HG03571 (cell line): ENCODE data around the gene WDR87.
"Not testable (repeated sequence)": the region's sequence is repeated elsewhere in the genome, so short reads cannot be mapped to it uniquely, and the experiment has no call there.

Experiments
- ATAC-seq: cut with Tn5 transposase; IDR thresholded peaks from one replicate; pipeline ENCODE4 v1.9.1; 2021; ENCODE audit not compliant: unreplicated experiment

The WDR87 gene

DNA sequence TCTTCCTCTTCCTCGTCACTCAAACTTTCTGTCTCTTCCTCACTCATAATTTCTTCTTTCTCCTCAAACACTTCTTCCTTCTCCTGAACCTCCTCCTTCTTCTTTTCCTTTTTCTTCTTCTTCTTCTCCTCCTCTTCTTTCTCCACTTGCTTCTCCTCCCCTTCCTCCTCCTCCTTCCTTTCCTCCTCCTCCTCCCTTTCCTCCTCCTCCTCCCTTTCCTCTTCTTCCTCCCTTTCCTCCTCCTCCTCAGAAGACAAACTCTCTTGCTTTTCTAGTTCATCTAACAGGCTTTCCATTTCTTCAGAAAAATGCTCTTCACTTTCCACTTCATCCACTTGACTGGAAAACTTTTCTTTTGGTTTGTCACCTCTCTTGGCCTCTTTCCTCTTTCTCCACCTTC is 19.8 kb downstream of the WDR87 start:
- ATAC-seq, result no peak

DNA sequence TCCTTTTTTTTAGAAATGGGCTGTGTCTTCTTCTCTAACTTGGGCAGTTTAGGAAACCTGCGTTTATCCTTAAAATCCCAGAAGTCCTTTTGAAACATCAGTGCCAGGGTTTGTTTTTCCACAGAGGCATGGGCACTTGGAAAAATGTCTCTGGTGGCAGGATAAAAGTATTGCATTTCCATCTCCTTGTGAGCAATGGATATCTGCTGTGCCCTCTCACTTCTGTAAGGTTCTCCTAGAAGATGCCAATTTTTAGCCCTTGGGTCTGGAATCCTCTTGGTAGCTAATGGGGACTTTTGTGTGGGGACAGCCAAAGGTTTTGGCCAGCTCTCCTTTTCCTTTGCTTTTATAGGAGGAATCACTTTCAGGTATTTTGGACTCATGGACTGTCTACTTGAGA is 21.0 kb downstream of the WDR87 start:
- ATAC-seq, result no peak

DNA sequence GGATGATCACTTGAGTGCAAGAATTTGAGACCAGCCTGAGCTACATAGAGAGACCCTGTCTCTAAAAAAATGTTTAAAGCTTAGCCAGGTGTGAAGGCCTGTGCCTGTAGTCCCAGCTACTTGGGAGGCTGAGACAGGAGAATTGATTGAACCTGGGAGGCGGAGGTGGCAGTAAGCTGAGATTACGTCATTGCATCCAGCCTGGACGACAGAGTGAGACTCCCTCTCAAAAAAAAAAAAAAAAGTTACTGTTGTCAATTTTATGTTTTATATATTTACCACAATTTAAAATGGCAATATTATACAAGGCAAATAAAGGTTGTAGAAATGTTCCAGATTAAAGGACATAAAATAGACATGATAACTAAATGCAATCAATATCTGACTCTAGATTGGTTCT is 29.2 kb downstream of the WDR87 start:
- no peak for ATAC-seq

DNA sequence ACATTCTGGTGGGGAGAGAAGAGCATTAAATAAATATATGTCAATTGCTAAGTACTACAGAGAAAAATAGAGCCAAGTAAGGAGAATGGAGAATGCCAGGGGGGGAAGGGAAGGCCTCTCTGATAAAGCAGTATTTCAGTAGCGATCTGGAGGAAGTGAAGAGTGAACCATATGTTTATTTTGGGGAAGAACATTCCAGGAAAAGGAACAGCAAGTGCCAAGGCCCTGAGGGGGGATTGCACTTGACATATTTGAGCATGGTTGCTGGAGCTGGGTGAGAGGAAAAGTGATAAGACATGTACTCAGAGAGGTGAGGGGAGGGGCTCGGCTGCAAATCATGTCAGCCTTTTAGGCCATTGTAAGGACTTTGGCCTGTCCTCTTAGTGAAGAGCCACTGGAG is 30.4 kb downstream of the WDR87 start:
- no peak for ATAC-seq

DNA sequence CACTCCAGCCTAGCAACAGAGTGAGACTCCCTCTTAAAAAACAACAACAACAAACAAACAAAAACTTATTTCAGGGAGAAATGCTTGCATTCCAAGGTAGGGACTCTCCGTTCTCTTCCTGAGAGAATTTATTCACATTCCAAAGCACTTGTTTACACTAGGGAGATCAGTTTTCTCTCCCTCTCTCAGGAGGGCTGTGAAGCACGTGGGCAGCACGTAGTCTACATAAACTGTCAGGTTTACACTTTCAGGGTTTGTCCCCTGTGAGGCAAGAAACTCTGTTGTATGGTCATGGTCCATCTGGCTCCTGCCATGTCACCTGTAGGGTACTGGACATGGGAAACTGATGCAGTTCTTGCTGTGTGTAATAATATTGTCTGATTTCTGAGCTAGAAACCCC is 31.6 kb downstream of the WDR87 start:
- ATAC-seq, result no peak

DNA sequence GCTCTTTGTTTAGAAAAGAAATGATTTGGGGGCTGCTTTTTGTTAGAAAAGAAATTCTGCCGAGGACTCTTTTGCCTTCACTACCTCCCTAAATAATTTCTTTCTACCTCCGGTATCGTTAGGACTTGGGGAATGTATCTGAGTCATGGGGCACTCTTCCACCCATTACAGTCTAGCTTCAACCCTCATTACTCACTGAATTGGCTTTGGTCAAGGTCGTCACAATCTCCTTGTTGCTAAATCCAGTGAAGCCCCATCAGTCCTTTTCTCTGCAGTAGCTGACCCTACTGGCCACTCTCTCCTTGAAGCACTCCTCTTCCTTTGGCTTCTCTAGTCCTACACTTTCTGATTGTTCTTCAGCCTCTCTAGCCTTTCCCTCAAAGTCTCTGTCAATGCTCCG is 34.0 kb downstream of the WDR87 start:
- no peak for ATAC-seq

DNA sequence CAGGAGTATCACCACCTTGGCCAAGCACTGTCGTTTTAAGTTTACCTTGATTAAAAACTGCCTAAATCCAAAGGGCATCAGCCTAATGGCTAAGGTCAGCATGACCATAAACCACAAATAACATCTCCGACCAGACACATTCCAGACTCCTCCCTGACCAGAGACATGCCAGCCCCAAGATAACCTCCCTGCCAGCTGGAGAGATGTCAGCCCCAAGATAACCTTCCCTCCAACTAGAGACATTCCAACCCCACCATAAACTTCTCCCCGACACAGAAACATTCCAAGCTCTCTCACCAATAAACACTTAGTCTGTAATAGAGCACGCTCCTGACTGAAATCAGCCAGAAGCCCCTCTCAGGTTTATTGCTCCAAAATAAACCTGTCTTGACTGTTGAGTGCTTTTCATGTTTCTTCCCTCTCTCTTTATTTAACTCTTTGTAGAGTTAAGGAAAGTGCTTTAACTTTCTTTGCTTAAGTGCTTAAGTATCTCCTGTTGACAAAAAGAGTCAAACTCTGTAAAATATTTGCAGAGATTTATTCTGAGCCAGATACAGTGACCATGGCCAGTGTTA is 36.5 kb downstream of the WDR87 start:
- no peak for ATAC-seq

DNA sequence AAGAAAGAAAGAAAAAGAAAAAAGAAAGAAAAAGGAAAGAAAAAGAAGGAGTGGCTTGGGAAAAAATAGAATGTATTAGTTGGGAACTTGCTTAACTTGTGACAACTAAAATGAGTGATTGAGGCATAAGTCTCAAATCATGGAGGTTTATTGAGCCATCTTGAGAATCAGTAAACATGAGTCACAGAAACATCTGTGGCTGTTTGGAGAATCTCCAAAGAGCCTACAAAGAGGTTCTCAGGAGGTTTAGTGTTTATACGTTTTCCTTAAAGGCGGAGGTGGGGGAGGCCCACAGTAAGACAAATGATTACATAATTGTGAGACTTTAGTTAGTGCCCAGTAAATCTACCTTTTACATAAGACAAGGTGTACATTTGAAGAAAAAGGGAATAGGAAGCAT is 38.6 kb downstream of the WDR87 start:
- ATAC-seq, result no peak

DNA sequence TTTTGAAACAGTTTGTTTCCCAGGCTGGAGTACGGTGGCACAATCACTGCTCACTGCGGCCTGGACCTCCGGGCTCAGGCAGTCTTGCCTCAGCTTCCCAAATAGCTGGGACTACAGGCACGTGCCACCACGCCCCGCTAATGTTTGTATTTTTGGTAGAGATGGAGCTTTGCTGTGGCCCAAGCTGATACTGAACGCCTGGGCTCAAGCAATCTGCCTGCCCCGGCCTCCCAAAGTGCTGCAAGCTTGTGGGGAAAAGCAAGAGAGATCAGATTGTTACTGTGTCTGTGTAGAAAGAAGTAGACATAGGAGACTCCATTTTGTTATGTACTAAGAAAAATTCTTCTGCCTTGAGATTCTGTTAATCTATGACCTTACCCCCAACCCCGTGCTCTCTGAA is 40.5 kb downstream of the WDR87 start:
- not testable (repeated sequence) for ATAC-seq

DNA sequence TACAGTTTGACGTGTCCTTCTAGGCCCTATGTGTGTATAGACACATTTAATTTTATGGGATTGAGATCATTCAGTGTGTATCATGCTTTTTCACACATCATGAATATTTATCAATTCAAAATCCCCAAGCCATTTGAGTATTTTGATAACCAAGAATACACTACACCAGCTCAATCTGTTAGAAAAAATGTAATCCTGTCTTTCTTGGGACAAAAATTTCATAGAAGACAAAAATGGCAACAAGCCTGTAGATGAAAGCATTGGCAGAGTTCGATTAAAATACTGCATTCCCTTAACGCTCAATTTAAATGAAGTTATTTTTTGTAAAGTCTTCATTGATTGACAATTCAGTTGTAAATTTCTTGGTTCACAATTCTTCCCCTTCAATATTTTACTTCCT is 41.9 kb downstream of the WDR87 start:
- ATAC-seq, result no peak

DNA sequence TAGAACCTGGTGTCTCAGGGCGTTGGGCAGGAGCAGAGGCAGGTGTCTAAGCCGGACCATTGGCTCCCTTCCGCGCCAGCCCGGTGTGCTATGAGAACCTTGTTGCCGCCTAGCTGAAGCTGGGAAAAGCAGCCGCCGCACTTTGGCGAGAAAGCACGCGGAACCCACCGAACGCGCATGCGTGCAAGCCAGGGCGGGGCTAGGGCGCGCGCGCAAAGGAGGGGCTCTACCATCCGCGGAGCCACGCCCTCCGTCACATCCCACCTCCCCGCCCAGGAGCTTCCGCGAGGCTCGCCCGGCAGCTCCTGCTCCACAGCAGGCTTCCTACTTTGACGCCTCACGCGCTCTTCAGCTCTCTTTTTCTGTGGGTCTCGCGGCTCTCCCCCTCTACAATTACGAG is 51.3 kb downstream of the WDR87 start:
- no peak for ATAC-seq

DNA sequence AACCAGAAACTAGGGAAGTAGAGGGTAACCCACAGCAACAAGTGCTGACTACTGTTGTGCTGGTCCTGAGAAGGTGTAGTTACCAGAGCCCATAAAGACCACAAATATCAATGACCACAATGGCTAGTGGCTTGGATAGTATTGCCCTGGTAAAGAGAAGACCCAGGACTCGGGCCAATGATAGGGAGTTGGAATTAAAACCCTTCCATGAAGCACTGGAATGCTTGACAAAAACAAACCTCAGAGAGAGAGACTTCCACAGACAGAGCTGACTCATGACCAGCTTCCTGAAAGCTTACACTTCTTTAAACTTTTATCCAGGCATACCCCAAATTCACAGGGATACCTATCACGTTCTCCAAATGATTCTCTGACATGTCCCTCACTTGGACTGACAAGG is 60.5 kb downstream of the WDR87 start:
- ATAC-seq, result no peak
